Measurements from ENCODE around the gene GRIN3A. TPM values are rescaled to one million over a fixed set of nuclear protein-coding genes. Genes with fewer than 3 reads are reported as not detected.

The GRIN3A gene
- total RNA-seq, 1 experiment from 2014 or later: 0.02 TPM

GRCh38 chr9:101668421-101668820 is 70.0 kb downstream of the GRIN3A start:
- no peaks in the 10 kb centered on the region for H3K36me3 Mint-ChIP-seq
- no peak for ATAC-seq
- TF ChIP-seq HMGXB4 (CRISPR knock-in tag; IDR thresholded peaks at IDR 0.05): no peak
- TF ChIP-seq FOXP4 (CRISPR knock-in tag; IDR thresholded peaks at IDR 0.05): no peak
- TF ChIP-seq FOXP1 (CRISPR knock-in tag; IDR thresholded peaks at IDR 0.05; ENCODE audit: borderline replicate concordance): no peak
- TF ChIP-seq ZNF219 (CRISPR knock-in tag; IDR thresholded peaks at IDR 0.05; ENCODE audit: borderline replicate concordance): no peak
- TF ChIP-seq EMX1 (CRISPR knock-in tag; IDR thresholded peaks at IDR 0.05): no peak
- TF ChIP-seq, protein P1, sequence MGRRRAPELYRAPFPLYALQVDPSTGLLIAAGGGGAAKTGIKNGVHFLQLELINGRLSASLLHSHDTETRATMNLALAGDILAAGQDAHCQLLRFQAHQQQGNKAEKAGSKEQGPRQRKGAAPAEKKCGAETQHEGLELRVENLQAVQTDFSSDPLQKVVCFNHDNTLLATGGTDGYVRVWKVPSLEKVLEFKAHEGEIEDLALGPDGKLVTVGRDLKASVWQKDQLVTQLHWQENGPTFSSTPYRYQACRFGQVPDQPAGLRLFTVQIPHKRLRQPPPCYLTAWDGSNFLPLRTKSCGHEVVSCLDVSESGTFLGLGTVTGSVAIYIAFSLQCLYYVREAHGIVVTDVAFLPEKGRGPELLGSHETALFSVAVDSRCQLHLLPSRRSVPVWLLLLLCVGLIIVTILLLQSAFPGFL (CRISPR knock-in tag; IDR thresholded peaks at IDR 0.05; ENCODE audit: borderline replicate concordance): no peak
- TF ChIP-seq CTCF (IDR thresholded peaks at IDR 0.05): no peak
- no peak for TF ChIP-seq MYBL2 (CRISPR knock-in tag; IDR thresholded peaks at IDR 0.05)
- no peak for TF ChIP-seq SMAD4 (CRISPR knock-in tag; IDR thresholded peaks at IDR 0.05)
- no peak for TF ChIP-seq FOXK1 (CRISPR knock-in tag; IDR thresholded peaks at IDR 0.05)
- no peak for TF ChIP-seq ESRRA (CRISPR knock-in tag; IDR thresholded peaks at IDR 0.05; ENCODE audit: borderline replicate concordance)
- TF ChIP-seq ZNF263 (CRISPR knock-in tag; IDR thresholded peaks at IDR 0.05; ENCODE audit: low read depth): no peak
- TF ChIP-seq CBFB (CRISPR knock-in tag; IDR thresholded peaks at IDR 0.05; ENCODE audit: low read depth): no peak
- no peak for TF ChIP-seq GTF2I (CRISPR knock-in tag; conservative IDR thresholded peaks at IDR 0.05)
- no peak for TF ChIP-seq IRF2 (CRISPR knock-in tag; IDR thresholded peaks at IDR 0.05; ENCODE audit: borderline replicate concordance, low read depth)
- TF ChIP-seq STAT6 (CRISPR knock-in tag; conservative IDR thresholded peaks at IDR 0.05; ENCODE audit: low read depth): no peak
- TF ChIP-seq SMAD3 (CRISPR knock-in tag; IDR thresholded peaks at IDR 0.05; ENCODE audit: borderline replicate concordance): no peak
- H3K9me3 Mint-ChIP-seq: peaks cover 6% of the 10 kb centered on the region
- no peak overlapping the region for H3K27ac Mint-ChIP-seq
- DNase-seq (ENCODE audit: low spot score): no peak
- POLR2A ChIA-PET: interaction anchor here (0.6 kb wide), 1 partner anchor 16 kb away, joined by 3 read pairs; no protein-coding TSS in a partner anchor
- no peak overlapping the region for H3K4me3 Mint-ChIP-seq
- H3K4me1 Mint-ChIP-seq: no peaks in the 10 kb centered on the region; the same call in 1 of the 2 replicates
- CTCF ChIA-PET: no interaction called here
- H3K27me3 Mint-ChIP-seq (ENCODE audit: low read depth): no peaks in the 10 kb centered on the region
